22Rv1 (cell line): ENCODE results near the gene CCSER1.

Experiments used
- CTCF ChIP-seq: fragments of 450-650 bp; IDR thresholded peaks from 2 replicates; pipeline ENCODE4 v1.5.1; 2017; ENCODE audit warnings: mild to moderate bottlenecking
- ZFX ChIP-seq: fragments of 450-650 bp; IDR thresholded peaks from 2 replicates; pipeline ENCODE4 v1.6.1; 2017; ENCODE audit warnings: antibody characterized with exemption, borderline replicate concordance

GRCh38 chr4:90586799-90587198, 459.6 kb downstream of the CCSER1 start:
- TF ChIP-seq CTCF (no peak), ZFX (no peak)
